Measurements from ENCODE around the gene FRMD4A.
"Not testable (repeated sequence)": the region's sequence is repeated elsewhere in the genome, so short reads cannot be mapped to it uniquely, and the experiment has no call there.

FRMD4A gene

DNA sequence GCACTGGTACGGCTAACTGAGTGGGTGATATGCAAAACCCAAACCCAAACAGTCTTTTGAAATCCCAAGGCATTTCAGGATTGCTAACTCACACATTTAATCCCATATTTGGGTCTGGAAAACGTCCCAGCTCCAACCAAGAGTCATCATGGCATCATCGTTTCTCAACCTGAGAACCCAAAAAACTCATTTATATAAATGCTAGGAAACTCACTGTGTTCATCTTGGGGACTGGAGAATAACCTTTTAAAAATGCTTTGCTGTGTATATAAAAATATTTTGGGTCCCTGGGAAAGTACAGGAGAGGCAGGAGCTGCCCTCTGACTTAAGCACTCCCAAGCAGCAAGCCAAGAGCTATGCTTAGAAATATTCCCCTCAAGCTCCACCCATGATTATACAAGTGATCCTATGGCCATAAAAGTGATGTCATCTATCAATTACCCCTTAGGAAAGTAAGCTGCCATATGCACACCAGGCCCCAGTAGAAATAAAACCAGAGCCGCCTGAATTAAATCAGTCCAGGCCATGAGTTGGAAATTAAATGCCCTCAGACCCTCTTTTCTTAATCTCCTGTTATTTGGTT, 352.1 kb downstream of the FRMD4A start:
- DNase-seq (ENCODE audit: low read depth) = no peak

DNA sequence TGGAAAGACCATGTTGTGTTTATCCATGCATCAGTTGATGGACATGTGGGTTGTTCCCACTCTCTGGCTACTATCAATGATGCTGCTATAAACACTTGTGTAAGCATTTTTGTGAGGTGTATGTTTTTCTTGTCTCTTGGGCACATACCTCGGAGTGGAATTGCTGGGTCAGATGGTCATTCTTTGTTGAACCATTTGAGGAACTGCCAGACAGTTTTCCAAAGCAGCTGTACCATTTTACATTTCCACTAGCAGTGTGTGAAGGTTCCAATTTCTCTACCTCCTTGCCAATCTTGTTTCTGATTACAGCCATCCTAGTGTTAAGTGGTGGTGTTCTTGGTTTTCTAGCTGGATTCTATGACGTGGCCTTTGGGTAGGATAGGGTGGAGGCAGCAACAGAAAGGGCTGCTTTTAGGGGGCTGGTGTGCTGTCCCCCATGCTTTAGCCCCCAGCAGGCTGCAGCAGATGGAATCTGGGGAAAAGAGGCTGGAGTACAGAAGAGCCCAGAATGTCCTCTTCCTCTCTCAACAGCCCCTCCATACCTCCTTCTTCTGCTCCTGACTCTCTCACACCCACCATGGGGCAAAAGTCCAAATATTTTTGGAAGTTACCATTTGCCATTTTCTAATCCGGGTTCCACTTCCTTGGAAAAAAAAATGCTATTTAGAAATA, 352.7 kb downstream of the FRMD4A start:
- DNase-seq (ENCODE audit: low read depth) = no peak

- no peak for DNase-seq (ENCODE audit: low read depth)
Measured at GRCh38 chr10:13973742-13974141, 357.0 kb downstream of the FRMD4A start.

- no peak for DNase-seq (ENCODE audit: low read depth)
Measured at GRCh38 chr10:13972609-13973008, 358.1 kb downstream of the FRMD4A start.

DNA sequence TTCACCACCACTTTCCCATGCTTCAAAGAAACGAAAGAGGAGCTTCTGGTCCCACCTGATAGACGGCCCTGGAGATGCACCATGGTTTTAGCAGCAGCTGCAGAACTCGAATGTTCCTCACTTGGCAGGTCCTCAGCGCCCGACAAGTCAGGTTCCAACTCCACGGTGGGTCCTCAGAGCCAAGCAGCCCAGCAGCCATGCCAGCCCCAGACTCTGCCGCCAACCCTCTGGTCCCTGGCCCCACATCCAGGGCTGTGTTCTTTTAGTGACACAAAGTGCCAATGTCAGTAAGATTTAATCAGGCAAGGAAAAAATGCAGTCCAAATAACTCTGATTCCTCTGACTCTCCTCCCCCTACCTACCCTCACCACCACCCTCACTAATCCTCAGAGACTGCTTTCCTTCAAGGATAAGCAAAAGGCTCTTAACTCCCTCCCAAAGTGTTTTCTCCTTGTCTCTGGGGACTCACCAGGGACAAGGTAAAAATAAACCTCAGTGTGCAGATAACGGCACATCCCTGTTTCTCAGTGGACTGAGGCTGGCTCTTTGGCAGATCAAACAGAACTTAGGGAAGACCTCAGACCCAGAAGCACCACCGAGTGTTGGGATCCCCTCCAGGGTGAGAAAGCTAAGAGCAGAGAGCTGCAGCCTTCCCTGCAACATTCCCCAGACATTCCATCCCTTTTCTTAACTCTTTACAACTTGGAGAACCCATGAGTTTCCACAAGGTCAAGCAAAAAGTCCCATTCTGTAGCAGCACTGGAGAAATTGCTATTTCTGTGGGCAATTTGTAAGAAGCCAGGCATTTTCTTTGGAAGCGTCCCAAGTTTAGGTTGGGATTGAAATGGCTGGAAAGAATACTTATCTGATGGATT, 358.9 kb downstream of the FRMD4A start:
- DNase-seq (ENCODE audit: low read depth) = no peak

DNA sequence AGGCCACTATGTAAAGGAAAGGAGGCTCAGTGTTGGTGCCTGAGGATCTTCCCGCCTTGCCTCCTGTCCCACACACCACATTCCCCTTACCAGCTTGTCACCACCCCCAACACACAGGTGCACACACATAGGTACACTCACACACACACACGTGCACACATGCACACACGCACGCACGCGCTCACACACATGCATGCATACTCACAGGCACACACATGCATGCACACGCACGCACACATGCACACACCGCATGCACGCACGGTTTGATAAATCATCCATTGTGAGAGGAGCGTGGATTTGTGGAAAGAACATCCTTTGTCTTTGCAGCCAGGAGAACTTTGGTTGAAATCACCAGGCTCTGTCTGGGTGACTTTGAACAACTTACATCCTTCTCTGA, 359.8 kb downstream of the FRMD4A start:
- no peak for DNase-seq (ENCODE audit: low read depth)

- DNase-seq (ENCODE audit: low read depth) = no peak
Measured at GRCh38 chr10:13970236-13970956, 360.3 kb downstream of the FRMD4A start.

- no peak for DNase-seq (ENCODE audit: low read depth)
Measured at GRCh38 chr10:13969792-13970140, 361.0 kb downstream of the FRMD4A start.

DNA sequence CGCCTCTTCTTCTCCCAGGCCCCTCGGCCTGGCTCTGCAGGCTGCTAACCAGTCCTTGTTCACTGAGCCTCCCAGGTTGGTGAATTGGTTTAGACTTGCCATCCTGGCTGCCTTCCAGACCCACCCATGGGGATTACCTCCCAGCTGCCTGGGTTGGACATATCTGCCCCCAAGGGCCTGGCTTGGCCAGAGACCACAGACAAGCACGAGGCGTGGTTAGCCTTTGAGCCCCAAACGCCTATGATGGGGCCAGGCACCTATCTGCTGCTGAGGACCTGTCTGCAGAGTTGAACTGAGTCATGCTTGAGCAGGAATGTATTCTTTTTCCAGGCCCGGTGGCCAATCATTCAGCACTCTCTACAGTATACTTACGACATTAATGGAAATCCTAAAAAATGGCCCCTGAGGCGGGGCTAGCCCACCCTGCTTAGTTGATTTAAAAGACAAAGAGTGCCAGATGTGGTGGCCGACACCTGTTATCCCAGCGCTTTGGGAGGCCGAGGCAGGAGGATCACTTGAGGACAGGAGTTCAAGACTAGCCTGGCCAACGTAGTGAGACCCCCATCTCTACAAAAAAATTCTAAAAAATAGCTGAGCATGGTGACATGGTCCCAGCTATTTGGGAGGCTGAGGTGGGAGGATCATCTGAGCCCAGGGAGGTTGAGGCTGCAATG, 361.5 kb downstream of the FRMD4A start:
- DNase-seq (ENCODE audit: low read depth) = no peak

DNA sequence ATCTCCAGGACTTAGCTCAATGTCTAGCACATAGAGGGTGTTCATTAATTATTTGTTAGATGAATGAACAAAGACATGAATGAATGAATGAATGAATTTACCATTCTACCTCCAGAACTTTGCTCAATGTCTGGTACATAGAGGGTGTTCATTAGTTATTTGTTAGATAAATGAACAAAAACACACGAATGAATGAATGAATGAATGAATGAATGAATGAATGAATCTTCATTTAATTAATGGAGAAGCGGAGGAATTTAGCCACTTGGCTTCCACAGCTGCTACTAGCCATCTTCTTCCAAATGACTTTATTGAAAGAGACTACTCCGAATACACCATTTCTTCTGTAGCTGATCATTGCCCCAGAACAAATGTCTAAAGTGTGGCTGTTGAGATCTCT, 368.9 kb downstream of the FRMD4A start:
- no peak for DNase-seq (ENCODE audit: low read depth)

DNA sequence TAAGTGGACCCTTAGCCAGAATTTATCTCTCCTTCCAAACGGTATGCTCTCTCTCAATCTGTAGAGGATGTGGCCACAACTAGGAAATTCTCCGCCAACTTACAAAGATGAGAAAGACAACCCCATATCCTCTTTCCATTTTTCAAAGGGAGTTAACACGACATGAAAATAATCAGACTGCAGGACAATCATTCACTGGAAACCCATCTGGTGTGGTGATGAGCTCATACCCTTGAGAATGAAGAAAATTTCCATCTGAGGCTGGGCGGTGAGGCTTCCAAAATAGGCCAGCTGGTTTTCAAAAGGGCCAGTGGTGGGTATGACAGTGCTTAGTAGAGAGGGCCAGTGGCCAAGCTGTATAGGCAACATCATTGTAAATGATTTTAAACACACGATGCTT, 369.6 kb downstream of the FRMD4A start:
- DNase-seq (ENCODE audit: low read depth) = no peak

DNA sequence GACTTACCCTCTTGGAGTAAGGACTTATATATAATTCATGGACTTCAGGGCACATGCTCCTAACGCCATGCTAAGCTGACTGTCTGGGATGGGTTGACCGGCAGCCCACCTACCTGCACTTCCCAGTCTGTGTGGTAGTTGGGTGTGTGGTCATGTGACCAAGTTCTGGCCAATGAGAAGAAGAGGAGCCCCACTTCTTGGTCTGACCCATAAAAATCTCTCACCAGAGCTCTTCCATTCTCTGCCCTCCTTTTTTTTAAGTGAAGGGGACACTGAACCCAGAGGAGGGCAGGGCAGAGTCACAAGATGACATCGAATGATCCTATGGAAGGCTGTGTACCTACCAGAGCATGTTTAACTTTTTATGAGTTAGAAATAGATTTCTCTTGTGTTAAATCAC, 370.1 kb downstream of the FRMD4A start:
- no peak for DNase-seq (ENCODE audit: low read depth)

DNA sequence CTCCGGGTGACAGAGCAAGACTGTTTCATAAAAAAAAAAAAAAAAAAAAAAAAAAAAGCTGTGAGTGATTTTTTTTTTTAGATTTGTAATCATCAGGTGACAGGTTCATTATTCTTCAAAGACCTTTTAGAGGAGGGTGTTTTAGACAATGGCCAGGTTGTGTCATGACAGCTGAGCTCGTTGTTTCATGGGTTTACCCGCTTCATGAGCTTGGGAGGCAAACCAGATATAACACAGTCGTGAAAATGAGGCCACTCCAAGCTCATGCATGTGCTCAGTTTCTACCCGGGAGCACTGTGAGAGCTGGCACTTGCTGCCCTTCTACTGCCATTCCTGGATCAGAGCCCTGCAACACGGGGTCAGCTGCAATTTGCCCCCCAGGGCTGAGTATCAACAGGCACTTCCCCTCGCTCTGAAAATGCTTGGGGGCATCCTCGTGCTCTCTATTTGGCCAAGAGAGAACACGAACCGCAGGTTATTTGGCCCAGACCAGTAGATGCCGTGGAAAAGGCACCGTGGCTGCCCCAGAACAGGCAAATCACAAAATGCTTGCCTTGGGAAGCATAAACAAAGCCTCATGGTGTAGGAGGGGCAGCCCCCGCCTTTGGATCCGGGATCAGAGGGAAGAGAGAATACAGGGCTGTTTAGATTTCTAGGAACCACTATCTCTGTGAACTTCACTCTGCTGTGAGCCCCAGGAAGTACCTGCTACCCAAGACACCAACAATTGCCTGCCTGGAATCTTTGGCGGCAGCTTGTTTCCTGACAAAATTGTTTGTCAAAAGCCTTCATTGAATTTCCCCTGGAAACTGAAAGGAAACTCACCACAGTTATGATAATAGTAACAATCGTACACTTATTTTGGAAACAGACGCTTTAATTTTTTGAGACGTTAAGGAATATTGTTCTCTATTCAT, 371.0 kb downstream of the FRMD4A start:
- no peak for DNase-seq (ENCODE audit: low read depth)

- DNase-seq (ENCODE audit: low read depth) = no peak
Measured at GRCh38 chr10:13957856-13958255, 372.9 kb downstream of the FRMD4A start.

GRCh38 chr10:13956826-13957225, 373.9 kb downstream of the FRMD4A start:
- DNase-seq (ENCODE audit: low read depth) = no peak

DNA sequence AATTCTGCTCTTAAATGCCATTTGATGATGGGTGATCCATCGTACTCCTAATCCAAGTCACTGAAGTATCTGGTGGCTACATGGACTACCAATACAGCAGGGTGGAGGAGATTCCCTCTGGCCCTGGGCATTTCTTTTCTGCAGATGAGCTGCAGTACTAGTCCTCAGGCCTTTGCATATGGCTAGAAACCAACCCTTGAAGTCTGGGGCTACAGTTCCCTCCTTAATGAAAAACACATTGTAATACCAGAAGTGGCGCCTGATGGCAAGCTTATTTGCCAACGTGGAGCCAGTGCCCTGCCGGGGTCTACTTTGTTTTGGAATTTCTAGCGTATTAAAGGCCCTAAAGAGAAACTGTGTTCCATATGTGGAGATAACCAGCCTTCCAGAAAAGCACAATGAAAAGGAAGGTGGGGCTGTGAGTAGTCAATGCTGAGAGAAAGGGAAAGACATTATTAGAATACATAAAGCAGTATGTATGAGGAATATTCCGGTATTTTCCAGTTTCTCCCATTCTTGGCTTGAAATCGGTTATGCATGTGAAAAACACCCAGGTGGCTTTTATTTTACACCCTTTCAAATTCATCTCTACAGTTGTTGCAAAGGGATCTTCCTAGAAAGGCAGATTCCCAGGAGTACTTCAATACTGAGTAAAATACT, 375.2 kb downstream of the FRMD4A start:
- DNase-seq (ENCODE audit: low read depth) = no peak

- DNase-seq (ENCODE audit: low read depth) = not testable (repeated sequence)
Measured at GRCh38 chr10:13954195-13954594, 376.5 kb downstream of the FRMD4A start.

DNA sequence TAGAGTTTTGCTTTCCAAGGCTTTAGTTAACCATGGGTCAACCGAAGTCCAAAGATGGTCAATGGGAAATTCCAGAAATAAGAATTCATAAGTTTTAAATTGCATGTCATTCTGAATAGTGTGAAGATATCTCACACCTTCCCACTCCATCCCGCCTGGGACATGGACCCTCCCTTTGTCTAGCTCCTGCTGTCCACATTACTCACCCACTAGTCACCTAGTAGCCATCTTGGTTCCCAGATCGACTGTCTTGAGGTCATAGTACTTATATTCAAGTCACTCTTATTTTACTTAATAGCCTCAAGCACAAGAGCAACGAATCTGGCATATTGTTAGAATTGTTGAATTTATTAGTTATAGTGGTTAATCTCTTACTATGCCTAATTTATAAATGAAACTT, 377.4 kb downstream of the FRMD4A start:
- no peak for DNase-seq (ENCODE audit: low read depth)

- DNase-seq (ENCODE audit: low read depth) = no peak
Measured at GRCh38 chr10:13950543-13950939, 380.2 kb downstream of the FRMD4A start.

DNA sequence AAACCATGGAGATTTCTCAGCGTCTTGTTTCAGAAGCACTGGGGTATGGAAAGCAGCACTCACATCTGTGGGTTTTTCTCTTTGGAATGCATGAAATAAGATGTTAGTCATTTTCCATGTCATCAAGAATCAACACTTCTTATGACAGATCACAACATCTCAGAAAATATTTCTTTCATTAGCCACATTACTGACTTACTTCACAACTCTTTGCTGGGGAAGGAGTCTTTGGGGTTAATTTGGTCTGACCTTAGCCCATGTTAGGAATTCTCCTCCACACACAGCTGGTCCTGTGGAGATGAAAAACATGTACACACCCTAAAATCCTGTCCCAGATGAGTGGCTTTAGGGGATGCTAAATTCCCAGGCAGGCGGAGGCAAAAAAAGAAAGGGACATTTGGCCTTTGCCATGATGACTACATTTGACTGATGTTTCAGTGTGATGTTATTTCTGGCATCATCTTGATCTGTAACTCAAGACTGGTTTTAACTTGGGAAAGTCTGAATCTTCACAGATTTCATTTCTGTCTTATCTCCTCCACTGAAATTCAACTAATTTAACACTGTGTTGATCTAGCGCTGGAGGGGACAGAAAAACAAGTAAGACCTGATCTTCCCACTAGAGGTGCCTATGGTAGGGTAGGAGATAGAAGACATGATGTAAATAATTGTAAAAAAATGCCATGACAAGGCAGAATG, 380.7 kb downstream of the FRMD4A start:
- no peak for DNase-seq (ENCODE audit: low read depth)
